ENCODE results near the gene GFM1.
A peak's percentile ranks its signal among the peaks of the same experiment; 100 is the strongest.

Gene GFM1

DNA sequence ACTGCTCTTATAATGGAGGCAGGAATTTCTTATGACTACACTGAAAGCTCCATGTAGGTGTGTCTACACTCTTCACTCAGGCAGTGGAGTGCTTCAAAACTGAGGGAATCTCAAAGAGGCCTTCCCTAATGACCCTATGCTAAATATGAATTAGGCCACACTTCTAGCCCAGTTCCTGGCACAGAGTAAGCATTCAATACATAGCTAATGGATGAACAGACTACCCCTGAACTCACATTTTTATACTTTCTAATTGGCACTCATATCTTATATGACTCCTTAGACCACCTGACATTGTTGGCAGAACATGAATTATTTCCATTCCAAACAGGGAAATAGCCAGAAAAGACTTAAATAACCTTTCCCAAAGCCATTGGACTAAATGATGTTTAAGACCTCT is 84.5 kb downstream of the GFM1 start:
- DNase-seq = no peak

DNA sequence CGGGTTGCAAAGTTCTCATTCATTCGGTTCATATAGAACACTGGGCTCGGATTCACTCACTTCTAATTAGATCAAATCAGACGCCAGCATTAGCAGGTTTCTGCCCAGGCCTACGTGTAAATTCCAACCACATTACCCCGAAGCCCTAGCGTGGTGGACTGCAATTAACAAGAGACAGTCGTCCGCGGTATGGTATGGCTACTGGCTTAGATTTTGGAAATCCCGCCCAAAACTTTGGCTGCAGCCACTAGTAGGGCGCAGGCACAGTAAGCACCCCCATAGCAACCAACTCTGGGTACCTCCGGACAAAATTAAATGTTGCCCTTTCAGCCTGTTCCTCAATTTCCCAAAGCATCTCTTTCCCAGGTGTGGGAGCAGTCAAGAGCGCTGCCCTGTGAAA is 87.2 kb downstream of the GFM1 start:
- DNase-seq = no peak

DNA sequence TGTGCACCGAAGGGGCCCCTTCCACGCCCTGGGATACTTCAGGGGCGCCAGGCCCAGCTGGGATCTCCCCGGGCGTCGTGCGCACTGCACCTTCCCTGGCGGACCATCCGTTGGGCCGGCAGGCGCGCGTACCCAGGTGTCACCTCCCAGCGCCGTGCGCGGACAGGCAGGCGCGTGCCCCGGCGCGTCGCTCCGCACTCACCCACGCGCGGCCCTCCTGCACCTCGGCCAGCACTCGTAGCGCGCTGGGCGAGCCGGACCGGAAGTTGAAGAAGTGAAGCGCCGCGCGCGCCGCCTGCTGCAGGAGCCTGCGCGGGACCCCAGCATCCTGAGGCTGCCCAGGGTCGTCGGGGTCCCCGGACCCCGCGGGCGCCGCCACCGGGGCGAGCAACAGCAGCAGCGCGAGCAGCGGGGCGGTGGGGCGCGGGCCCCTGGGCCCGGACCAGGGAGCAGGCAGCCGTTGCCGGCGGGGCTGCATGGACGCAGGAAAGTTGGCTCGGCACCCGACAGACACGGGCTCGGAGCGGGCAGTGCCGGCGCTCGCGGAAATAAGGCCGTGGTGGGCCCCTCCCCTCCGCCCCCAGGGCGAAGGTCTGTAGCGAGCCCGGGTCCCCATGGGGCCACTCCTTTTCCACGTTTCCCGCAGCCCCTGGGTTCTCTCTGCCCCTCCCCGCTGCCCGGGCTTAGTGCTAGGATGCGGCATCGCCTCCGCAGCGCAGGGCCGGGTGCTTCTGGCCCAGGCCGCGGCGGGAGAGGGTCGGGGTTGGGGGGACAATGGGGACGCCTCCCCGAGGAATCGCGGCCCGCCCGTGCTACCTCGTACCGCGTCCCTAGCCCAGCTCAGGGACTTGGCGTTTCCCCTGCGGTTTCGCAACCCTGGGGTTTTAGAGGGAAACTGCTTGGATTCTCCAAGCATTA is 87.9 kb downstream of the GFM1 start, which contains the start of gene RARRES1:
Gene RARRES1, minus strand, starts transcription at position 520 of the 918 bp plus-strand sequence. Its CDS starts 42 bp downstream, at position 478.
- peak; percentile 14 for DNase-seq

DNA sequence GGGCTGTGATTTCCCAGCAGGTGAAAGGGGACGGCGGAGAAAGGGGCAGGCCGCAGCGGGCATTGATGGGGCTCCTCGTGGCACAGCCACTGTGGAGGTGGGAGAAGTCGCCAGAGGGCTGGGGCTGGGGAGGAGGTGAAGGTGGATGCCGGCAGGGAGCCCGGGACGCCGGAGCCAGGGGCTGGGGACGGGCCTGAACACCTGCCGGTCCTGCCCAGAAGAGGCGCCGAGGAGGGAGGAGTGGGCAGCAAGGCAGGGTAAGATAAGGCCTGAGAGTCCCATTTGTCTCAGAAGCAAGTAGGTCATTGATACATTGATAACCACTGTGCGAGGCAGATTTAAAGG is 88.5 kb downstream of the GFM1 start:
- DNase-seq = no peak

DNA sequence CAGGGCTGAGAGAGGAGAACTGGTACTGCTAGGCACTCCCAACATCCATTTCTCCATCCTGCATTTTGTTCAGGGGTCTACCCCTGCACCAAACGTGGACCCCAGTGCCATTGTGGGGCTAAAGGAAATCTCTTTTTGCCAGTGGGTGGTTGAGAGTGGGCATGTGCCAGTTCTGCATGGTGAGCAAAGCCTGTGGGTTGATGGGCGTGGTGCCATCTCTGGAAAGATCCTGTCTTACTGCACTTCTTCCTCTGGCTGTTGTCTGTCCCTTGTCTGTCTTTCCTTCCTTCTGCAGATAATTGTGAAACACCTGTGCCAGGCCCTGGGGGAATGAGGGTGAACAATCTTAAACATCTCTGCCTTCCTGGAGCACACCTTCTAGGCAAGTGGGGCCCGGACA is 89.3 kb downstream of the GFM1 start:
- DNase-seq = no peak

DNA sequence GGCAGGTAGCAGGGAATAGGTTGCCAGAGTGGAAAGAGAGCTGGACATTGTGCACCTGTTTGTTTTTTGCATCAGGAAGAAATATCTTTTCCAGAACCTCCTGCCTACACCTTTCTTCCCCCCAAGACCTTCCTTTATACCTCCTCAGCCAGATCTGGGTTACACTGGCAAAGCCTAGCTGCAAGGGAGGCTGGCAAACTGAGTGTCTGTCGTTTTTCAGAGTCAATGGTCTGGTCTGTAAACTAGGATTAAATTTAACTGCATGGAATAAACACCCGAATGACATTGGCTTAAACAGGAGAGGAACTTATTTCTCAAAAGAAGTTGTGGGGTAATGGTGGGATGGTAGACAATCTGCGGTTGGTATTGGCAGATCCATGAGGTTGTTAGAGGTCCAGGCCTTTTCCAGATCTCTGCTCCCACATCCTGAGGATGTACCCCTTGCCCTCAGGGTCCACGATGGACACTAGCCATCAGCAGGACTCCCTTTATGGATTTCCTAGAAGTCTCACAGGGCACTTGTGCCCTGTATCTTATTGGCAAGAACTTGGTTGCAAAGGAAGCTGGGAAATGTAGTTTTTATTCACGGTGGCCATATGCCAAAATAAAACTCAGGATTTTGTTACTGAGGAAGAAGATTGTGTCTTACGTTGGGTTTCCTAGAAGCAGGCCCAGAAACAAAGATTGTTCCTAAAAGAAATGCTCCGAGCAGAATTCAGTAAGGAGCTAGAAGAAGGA is 91.1 kb downstream of the GFM1 start:
- DNase-seq = no peak

DNA sequence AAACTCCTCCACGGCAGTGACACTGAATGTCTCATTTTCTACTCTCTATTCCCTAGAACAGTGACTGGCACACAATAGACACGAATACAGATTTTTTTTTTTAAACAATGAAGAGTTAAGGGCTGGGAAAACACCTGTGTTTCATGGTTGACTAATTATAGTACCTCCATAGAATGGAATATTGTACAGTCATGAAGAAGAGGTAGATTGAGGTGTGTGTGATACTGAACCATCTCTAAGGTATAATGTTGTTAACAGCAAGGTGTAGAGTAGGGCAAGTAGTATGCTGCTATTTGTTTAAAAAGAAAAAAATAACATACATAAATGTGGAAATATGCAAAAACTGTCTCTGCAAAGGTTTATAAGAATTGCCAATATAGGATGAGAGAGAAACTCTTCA is 93.1 kb downstream of the GFM1 start:
- DNase-seq = no peak

DNA sequence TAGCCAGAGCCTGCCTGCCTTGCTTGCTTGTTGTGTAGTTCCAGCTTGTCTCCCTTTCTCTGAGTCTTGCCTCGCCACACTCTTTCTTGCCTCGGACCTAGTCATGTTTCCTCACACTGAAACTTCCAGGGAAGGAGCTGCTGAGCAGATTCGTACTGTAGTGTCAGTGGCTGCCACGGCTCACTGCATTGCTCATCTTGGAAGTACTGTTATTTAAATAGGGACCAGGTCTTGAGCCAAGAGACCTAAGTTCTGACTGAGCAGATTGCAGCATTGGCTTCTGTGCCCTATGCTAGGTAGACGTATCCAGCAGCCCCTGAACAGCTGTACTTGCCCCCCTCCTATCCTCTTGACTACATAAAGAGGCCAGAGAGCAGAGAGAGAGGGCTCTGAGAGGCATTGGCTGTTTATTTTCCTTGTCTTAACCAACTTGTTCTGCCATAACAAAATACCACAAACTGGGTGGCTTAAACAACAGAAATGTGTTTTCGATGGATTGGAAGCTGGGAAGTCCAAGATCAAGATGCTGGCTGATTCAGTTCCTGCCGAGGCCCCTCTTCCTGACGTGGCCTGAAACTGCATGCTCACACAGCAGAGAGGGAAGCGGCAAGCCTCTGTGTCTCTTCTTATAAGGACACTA is 93.8 kb downstream of the GFM1 start:
- DNase-seq = no peak

DNA sequence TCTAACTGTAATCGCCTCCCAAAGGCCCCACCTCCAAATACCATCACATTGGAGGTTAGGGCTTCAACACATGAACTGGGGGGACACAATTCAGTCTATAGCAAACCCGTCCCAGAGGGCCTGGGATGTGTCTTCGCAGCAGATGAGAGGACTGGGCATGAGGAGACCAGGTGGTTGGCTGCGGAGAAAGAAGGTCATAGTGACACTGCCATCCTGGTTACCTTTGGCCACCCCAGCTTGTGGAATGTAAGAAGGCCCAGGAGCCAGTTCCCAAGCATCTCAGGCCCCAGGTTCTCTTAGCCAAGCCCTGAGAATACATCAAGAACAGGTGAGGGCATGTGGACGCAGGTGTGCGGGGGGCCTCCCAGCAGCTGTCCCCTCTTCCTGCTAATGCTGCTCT is 94.3 kb downstream of the GFM1 start:
- no peak for DNase-seq

DNA sequence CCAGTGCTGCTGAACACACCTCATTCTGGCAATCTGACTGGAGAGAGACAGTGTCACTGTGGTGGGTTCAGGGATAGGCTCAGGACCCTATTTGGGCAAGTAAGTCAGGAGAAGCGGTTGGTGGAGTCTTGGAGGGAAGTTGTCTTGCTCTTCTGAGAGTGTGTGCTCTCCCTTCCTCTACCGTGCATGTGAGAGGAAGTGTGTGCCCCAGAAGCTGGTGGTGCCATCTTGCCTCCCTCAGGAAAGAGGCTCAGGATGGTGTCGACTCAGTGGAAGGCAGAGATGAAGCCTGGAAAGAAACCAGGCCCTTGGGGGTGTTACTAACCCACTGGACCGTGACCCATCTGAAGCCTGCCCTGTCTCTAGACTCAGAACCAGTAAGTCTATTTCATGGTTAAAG is 94.8 kb downstream of the GFM1 start:
- DNase-seq = no peak

DNA sequence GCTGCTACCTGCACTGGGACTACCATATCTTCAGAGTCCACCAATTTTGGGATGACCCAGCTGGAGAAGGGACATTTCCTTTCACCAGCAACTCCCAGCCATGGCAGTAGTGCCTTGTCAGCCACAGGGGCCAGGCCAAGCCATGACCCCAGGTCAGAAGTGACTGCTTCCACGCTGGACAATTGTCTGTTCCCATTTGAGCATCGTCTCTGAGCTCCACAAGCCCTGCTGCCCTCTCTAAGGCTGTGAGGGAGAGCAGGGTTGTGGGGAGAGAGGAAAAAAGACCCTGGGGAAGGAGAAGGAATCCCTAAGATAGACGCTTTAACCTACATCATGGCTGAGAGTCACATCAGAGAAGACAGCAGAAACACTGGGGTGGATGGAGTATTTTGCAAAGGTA is 95.3 kb downstream of the GFM1 start:
- no peak for DNase-seq

All from NCI-H526 treated with DMSO at 0.1 percent for 48 hours (cell line).